GM23338 (cell line): Measurements from ENCODE around the gene ZNF101. TPM values are rescaled to one million over a fixed set of nuclear protein-coding genes. Genes with fewer than 3 reads are reported as not detected.

Experiments
- ATAC-seq: fragments of 200-7000 bp; cut with Tn5 transposase; 3 replicates; pipeline ENCODE4 v1.9.1; 2020
- DNase-seq: peaks from one replicate; pipeline ENCODE4 v3.0.0-alpha.2; 2015; ENCODE audit warnings: low spot score
- H2AFZ ChIP-seq: fragments of 200-600 bp; sonication (generic); 2 replicates; pipeline ENCODE4 v1.8.0; 2016; ENCODE audit warnings: antibody characterized with exemption, mild to moderate bottlenecking, moderate library complexity
- H3F3A ChIP-seq: fragments of 200-600 bp; sonication (generic); replicated peaks from 2 replicates; pipeline ENCODE4 v1.8.0; 2017; ENCODE audit warnings: antibody characterized with exemption, mixed run types, low read depth
- H3K27ac ChIP-seq: fragments of 200-600 bp; sonication (generic); 2 replicates; pipeline ENCODE4 v1.6.1; 2016; ENCODE audit warnings: low read depth
- H3K27me3 ChIP-seq: fragments of 200-600 bp; sonication (generic); 2 replicates; pipeline ENCODE4 v1.8.0; 2016; ENCODE audit warnings: mild to moderate bottlenecking, mixed run types, moderate library complexity; ENCODE audit not compliant: insufficient read depth
- H3K36me3 ChIP-seq: fragments of 200-600 bp; sonication (generic); 2 replicates; pipeline ENCODE4 v1.8.0; 2016; ENCODE audit warnings: mild to moderate bottlenecking; ENCODE audit not compliant: insufficient read depth
- H3K4me1 ChIP-seq: fragments of 200-600 bp; sonication (generic); 2 replicates; pipeline ENCODE4 v1.8.0; 2016; ENCODE audit warnings: mild to moderate bottlenecking, moderate library complexity; ENCODE audit not compliant: insufficient read depth
- H3K4me2 ChIP-seq: fragments of 200-600 bp; sonication (generic); 2 replicates; pipeline ENCODE4 v1.7.1; 2017; ENCODE audit warnings: mixed run types
- H3K4me3 ChIP-seq: fragments of 200-600 bp; sonication (generic); 2 replicates; pipeline ENCODE4 v1.6.1; 2016; ENCODE audit warnings: mixed run types
- H3K79me2 ChIP-seq: fragments of 200-600 bp; sonication (generic); replicated peaks from 2 replicates; pipeline ENCODE4 v1.8.0; 2017; ENCODE audit warnings: mild to moderate bottlenecking; ENCODE audit not compliant: insufficient read depth
- H3K9me2 ChIP-seq: fragments of 200-600 bp; sonication (generic); 2 replicates; pipeline ENCODE4 v1.8.0; 2017; ENCODE audit not compliant: insufficient read depth
- H4K20me1 ChIP-seq: fragments of 200-600 bp; sonication (generic); replicated peaks from 2 replicates; pipeline ENCODE4 v1.8.0; 2017; ENCODE audit warnings: mild to moderate bottlenecking; ENCODE audit not compliant: insufficient read depth
- H3K27ac Mint-ChIP-seq: 2 replicates; pipeline ENCODE4 v1.8.0; 2020; ENCODE audit warnings: inconsistent platforms, mild to moderate bottlenecking, moderate library complexity, mixed read lengths
- H3K27me3 Mint-ChIP-seq: 3 replicates; pipeline ENCODE4 v1.8.0; 2022; ENCODE audit warnings: low read depth, mild to moderate bottlenecking, moderate library complexity, mixed read lengths, inconsistent platforms; ENCODE audit not compliant: insufficient read depth, poor library complexity
- H3K36me3 Mint-ChIP-seq: 3 replicates; pipeline ENCODE4 v1.8.0; 2021; ENCODE audit warnings: low read depth, mild to moderate bottlenecking, inconsistent platforms, moderate library complexity, mixed read lengths
- H3K4me1 Mint-ChIP-seq: 3 replicates; pipeline ENCODE4 v1.8.0; 2020; ENCODE audit warnings: mild to moderate bottlenecking, inconsistent platforms, mixed read lengths
- H3K4me3 Mint-ChIP-seq: 3 replicates; pipeline ENCODE4 v1.8.0; 2021; ENCODE audit warnings: moderate library complexity, mild to moderate bottlenecking, inconsistent platforms, mixed read lengths
- H3K9me3 Mint-ChIP-seq: 3 replicates; pipeline ENCODE4 v1.8.0; 2020; ENCODE audit warnings: moderate library complexity, mild to moderate bottlenecking, inconsistent platforms, mixed read lengths
- CREB1 ChIP-seq: fragments of 250-450 bp; sonication (Bioruptor Pico); IDR thresholded peaks from 2 replicates; pipeline ENCODE4 v1.5.0; 2020; ENCODE audit warnings: low read depth, mild to moderate bottlenecking, moderate library complexity
- CTCF ChIP-seq, 2 experiments: fragments of 200-600 bp in 1 of 2; sonication (generic) in 1 of 2; conservative IDR thresholded peaks; 2 replicates each; pipeline versions ENCODE4 v1.5.1 to v1.6.1; 2016 to 2017; ENCODE audit warnings: antibody characterized with exemption in 2 of 2, low read depth in 2 of 2, mild to moderate bottlenecking in 2 of 2, moderate library complexity in 1 of 2
- ETS1 ChIP-seq: IDR thresholded peaks from 2 replicates; pipeline ENCODE4 v1.6.1; 2016; ENCODE audit warnings: antibody characterized with exemption
- EZH2 ChIP-seq: fragments of 200-600 bp; sonication (generic); IDR thresholded peaks from one replicate; pipeline ENCODE4 v1.8.0; 2017; ENCODE audit warnings: antibody characterized with exemption, mild to moderate bottlenecking, low read depth; ENCODE audit not compliant: unreplicated experiment
- JUNB ChIP-seq: IDR thresholded peaks from one replicate; pipeline ENCODE4 v1.6.1; 2016; ENCODE audit warnings: antibody characterized with exemption; ENCODE audit not compliant: unreplicated experiment
- NANOG ChIP-seq: IDR thresholded peaks from 2 replicates; pipeline ENCODE4 v1.6.1; 2016; ENCODE audit warnings: antibody characterized with exemption, borderline replicate concordance
- POLR2AphosphoS5 ChIP-seq: IDR thresholded peaks from 2 replicates; pipeline ENCODE4 v1.6.1; 2016; ENCODE audit warnings: antibody characterized with exemption, low read depth
- STAT1 ChIP-seq: IDR thresholded peaks from one replicate; pipeline ENCODE4 v1.6.1; 2016; ENCODE audit warnings: antibody characterized with exemption; ENCODE audit not compliant: unreplicated experiment
- ZNF114 ChIP-seq: fragments of 250-450 bp; sonication (Bioruptor Pico); IDR thresholded peaks from 2 replicates; pipeline ENCODE4 v1.5.0; 2020; ENCODE audit warnings: mild to moderate bottlenecking, moderate library complexity
- ZNF331 ChIP-seq: fragments of 250-450 bp; sonication (Bioruptor Pico); IDR thresholded peaks from 2 replicates; pipeline ENCODE4 v1.5.0; 2020; ENCODE audit warnings: low read depth, mild to moderate bottlenecking, moderate library complexity
- polyA plus RNA-seq: library from polyadenylated mRNA; unstranded; fragments of >200 nt; fragmentation: Nextera tagmentation; extraction: Ambion mirVana; gene quantifications from 2 replicates; pipeline ENCODE4 v1.2.1, GENCODE V29; 2016
- total RNA-seq: library from RNA; depleted of rRNA; stranded (reverse); fragments of >200 nt; shearing (Covaris generic); gene quantifications from 2 replicates; pipeline ENCODE4 v1.2.3, GENCODE V29; 2014

Gene ZNF101
- total and polyA plus RNA-seq, 2 experiments from 2014 or later = 46.4 to 47.9 TPM

GRCh38 chr19:19643158-19644053, 25.2 kb upstream of the ZNF101 start, which contains the start of gene GMIP:
Gene GMIP, minus strand, starts transcription at chr19:19643657. Its CDS starts 128 bp downstream, at chr19:19643529.
- H3K79me2 ChIP-seq = no peaks in the 10 kb centered on the region
- H4K20me1 ChIP-seq = no peaks in the 10 kb centered on the region; the same call in 1 of the 2 replicates
- no peaks in the 10 kb centered on the region for H3K27me3 ChIP-seq
- TF ChIP-seq NANOG = no peak
- no peak for TF ChIP-seq JUNB
- TF ChIP-seq POLR2AphosphoS5 = peak; percentile 61
- no peak for TF ChIP-seq ETS1
- peak; percentile 95 to 97 for TF ChIP-seq CTCF (conservative IDR thresholded peaks at IDR 0.05; ENCODE audit: low read depth in 2 of 2)
- no peak for TF ChIP-seq STAT1
- TF ChIP-seq EZH2 = no peak
- H3F3A ChIP-seq = peaks cover 14% of the 10 kb centered on the region
- Mint-ChIP-seq H3K36me3 (peaks cover 36% of the 10 kb centered on the region), H3K4me3 (peak within 1 kb of the TSS; percentile 88), H3K27me3 (peaks cover 17% of the 10 kb centered on the region), H3K27ac (peak within 1 kb of the TSS; percentile 94), H3K4me1 (peaks cover 9% of the 10 kb centered on the region), H3K9me3 (no peaks in the 10 kb centered on the region; the same call in 2 of the 3 replicates)
- peak within 1 kb of the TSS; percentile 96 for H3K4me3 ChIP-seq
- peak within 1 kb of the TSS; percentile 90; the same call in 1 of the 2 replicates for H3K27ac ChIP-seq
- DNase-seq = peak; percentile 93
- H3K9me2 ChIP-seq = no peaks in the 10 kb centered on the region
- peaks cover 4% of the 10 kb centered on the region for H3K4me1 ChIP-seq
- peak; percentile 94 for ATAC-seq
- H3K36me3 ChIP-seq = peaks cover 9% of the 10 kb centered on the region; the same call in 1 of the 2 replicates
- H3K4me2 ChIP-seq = peak within 1 kb of the TSS; percentile 98
- H2AFZ ChIP-seq = peak within 1 kb of the TSS; percentile 96

- peaks cover 4% of the 10 kb centered on the region for H3K4me1 ChIP-seq
- H3K79me2 ChIP-seq = no peaks in the 10 kb centered on the region
- Mint-ChIP-seq H3K27ac (peak overlapping the region; percentile 94), H3K9me3 (no peaks in the 10 kb centered on the region; the same call in 2 of the 3 replicates), H3K4me3 (peak overlapping the region; percentile 88), H3K4me1 (peaks cover 9% of the 10 kb centered on the region; the same call in 2 of the 3 replicates), H3K27me3 (peaks cover 16% of the 10 kb centered on the region), H3K36me3 (peaks cover 36% of the 10 kb centered on the region)
- DNase-seq (no peak), ATAC-seq (no peak)
- no peak overlapping the region for H2AFZ ChIP-seq
- peak overlapping the region; percentile 81; the same call in 1 of the 2 replicates for H3K27ac ChIP-seq
- no peaks in the 10 kb centered on the region for H3K9me2 ChIP-seq
- peak overlapping the region; percentile 96; the same call in 1 of the 2 replicates for H3K4me3 ChIP-seq
- peaks cover 14% of the 10 kb centered on the region for H3F3A ChIP-seq
- H3K27me3 ChIP-seq = no peaks in the 10 kb centered on the region
- peak overlapping the region; percentile 98 for H3K4me2 ChIP-seq
- no peaks in the 10 kb centered on the region; the same call in 1 of the 2 replicates for H4K20me1 ChIP-seq
- H3K36me3 ChIP-seq = peaks cover 10% of the 10 kb centered on the region; the same call in 1 of the 2 replicates
- no peak for TF ChIP-seq JUNB
- TF ChIP-seq CTCF (conservative IDR thresholded peaks at IDR 0.05; ENCODE audit: low read depth in 2 of 2) = no peak
- no peak for TF ChIP-seq ETS1
- no peak for TF ChIP-seq EZH2
- TF ChIP-seq STAT1 = no peak
- TF ChIP-seq CREB1 = no peak
- TF ChIP-seq ZNF114 (CRISPR knock-in tag) = no peak
- no peak for TF ChIP-seq ZNF331 (CRISPR knock-in tag)
- TF ChIP-seq NANOG = no peak
These were observed 24.6 kb upstream of the ZNF101 start for GRCh38 chr19:19644054-19644388.
